Neuronal stem cell (in vitro differentiated cells): ENCODE measurements around the gene MYO1C.

Experiments used
- DNase-seq: peaks from one replicate; pipeline ENCODE4 v3.0.0-alpha.2; 2013; ENCODE audit warnings: low spot score
- H2AFZ ChIP-seq: one replicate; pipeline ENCODE4 v1.6.1; 2013; ENCODE audit warnings: mild to moderate bottlenecking, low read length, inconsistent platforms
- H2AK5ac ChIP-seq: 2 replicates; pipeline ENCODE4 v1.6.1; 2013; ENCODE audit warnings: low read depth, mild to moderate bottlenecking, inconsistent platforms, low read length, moderate library complexity, mixed read lengths
- H2BK120ac ChIP-seq: 2 replicates; pipeline ENCODE4 v1.6.1; 2013; ENCODE audit warnings: low read depth, mild to moderate bottlenecking, inconsistent platforms, low read length, moderate library complexity, mixed read lengths
- H2BK12ac ChIP-seq: one replicate; pipeline ENCODE4 v1.6.1; 2013; ENCODE audit warnings: low read length, inconsistent platforms
- H2BK15ac ChIP-seq: 2 replicates; pipeline ENCODE4 v1.6.1; 2013; ENCODE audit warnings: mild to moderate bottlenecking, low read length, inconsistent platforms, mixed read lengths
- H2BK5ac ChIP-seq: one replicate; pipeline ENCODE4 v1.6.1; 2013; ENCODE audit warnings: inconsistent platforms, mild to moderate bottlenecking, low read length, moderate library complexity
- H3K14ac ChIP-seq: one replicate; pipeline ENCODE4 v1.6.1; 2013; ENCODE audit warnings: low read length, inconsistent platforms
- H3K18ac ChIP-seq: 2 replicates; pipeline ENCODE4 v1.6.1; 2013; ENCODE audit warnings: low read length, inconsistent platforms
- H3K23ac ChIP-seq: 2 replicates; pipeline ENCODE4 v1.6.1; 2013; ENCODE audit warnings: low read depth, mild to moderate bottlenecking, mixed read lengths, low read length, inconsistent platforms; ENCODE audit not compliant: poor library complexity
- H3K27ac ChIP-seq: replicated peaks from 3 replicates; pipeline ENCODE4 v1.5.1; 2013; ENCODE audit warnings: low read length, inconsistent platforms
- H3K27me3 ChIP-seq, 3 experiments: 2 replicates each; pipeline ENCODE4 v1.6.1; 2013; ENCODE audit warnings: low read length in 3 of 3, mild to moderate bottlenecking in 2 of 3, inconsistent platforms in 1 of 3, low read depth in 1 of 3, mixed read lengths in 1 of 3, moderate library complexity in 1 of 3; ENCODE audit not compliant: control insufficient read depth in 3 of 3, insufficient read depth in 3 of 3
- H3K36me3 ChIP-seq, 2 donors: replicated peaks in 1 of 2; 2 replicates each; pipeline ENCODE4 v1.6.1; 2013; ENCODE audit warnings: low read length in 2 of 2; ENCODE audit not compliant: control insufficient read depth in 2 of 2, insufficient read depth in 2 of 2
- H3K4ac ChIP-seq: 2 replicates; pipeline ENCODE4 v1.6.1; 2013; ENCODE audit warnings: inconsistent platforms, mild to moderate bottlenecking, low read length, moderate library complexity
- H3K4me1 ChIP-seq, 2 donors: 1 replicate in 1 of 2; 2 replicates in 1 of 2; pipeline ENCODE4 v1.6.1; 2013; ENCODE audit warnings: low read length in 2 of 2, low read depth in 1 of 2; ENCODE audit not compliant: control insufficient read depth in 2 of 2, insufficient read depth in 1 of 2
- H3K4me2 ChIP-seq: one replicate; pipeline ENCODE4 v1.6.1; 2013; ENCODE audit warnings: mild to moderate bottlenecking, low read length, inconsistent platforms; ENCODE audit not compliant: insufficient read depth, poor library complexity, severe bottlenecking
- H3K4me3 ChIP-seq, 2 donors: 2 replicates each; pipeline ENCODE4 v1.5.1; 2013; ENCODE audit warnings: low read length in 2 of 2, mild to moderate bottlenecking in 2 of 2, inconsistent platforms in 1 of 2, moderate library complexity in 1 of 2
- H3K79me1 ChIP-seq: one replicate; pipeline ENCODE4 v1.6.1; 2013; ENCODE audit warnings: low read depth, mild to moderate bottlenecking, inconsistent platforms, low read length, moderate library complexity
- H3K9ac ChIP-seq: one replicate; pipeline ENCODE4 v1.6.1; 2013; ENCODE audit warnings: mild to moderate bottlenecking, low read depth, low read length, inconsistent platforms; ENCODE audit not compliant: poor library complexity
- H3K9me3 ChIP-seq, 2 donors: replicated peaks in 1 of 2; 2 replicates each; pipeline versions ENCODE3 to v1.6.1; 2013; ENCODE audit warnings: low read length in 2 of 2, mild to moderate bottlenecking in 2 of 2, inconsistent platforms in 1 of 2, low read depth in 1 of 2, mixed read lengths in 1 of 2, moderate library complexity in 1 of 2; ENCODE audit not compliant: control insufficient read depth in 2 of 2, insufficient read depth in 1 of 2
- H4K8ac ChIP-seq: one replicate; pipeline ENCODE4 v1.6.1; 2013; ENCODE audit warnings: low read depth, mild to moderate bottlenecking, inconsistent platforms, low read length, moderate library complexity
- H4K91ac ChIP-seq: one replicate; pipeline ENCODE4 v1.6.1; 2013; ENCODE audit warnings: low read length, low read depth, mild to moderate bottlenecking, inconsistent platforms; ENCODE audit not compliant: poor library complexity
- WGBS, 2 donors: extraction: QIAGEN DNeasy Blood & Tissue Kit; methylation state at CpG; one replicate each; pipeline ENCODE4 v1.1.7; 2013; ENCODE audit warnings: missing lambda C conversion rate in 2 of 2, mixed read lengths in 1 of 2; ENCODE audit not compliant: insufficient read length in 2 of 2, insufficient replicate concordance in 1 of 2; ENCODE audit errors: extremely low coverage in 2 of 2; 5-methylcytosine and 5-hydroxymethylcytosine counted together

MYO1C gene

DNA sequence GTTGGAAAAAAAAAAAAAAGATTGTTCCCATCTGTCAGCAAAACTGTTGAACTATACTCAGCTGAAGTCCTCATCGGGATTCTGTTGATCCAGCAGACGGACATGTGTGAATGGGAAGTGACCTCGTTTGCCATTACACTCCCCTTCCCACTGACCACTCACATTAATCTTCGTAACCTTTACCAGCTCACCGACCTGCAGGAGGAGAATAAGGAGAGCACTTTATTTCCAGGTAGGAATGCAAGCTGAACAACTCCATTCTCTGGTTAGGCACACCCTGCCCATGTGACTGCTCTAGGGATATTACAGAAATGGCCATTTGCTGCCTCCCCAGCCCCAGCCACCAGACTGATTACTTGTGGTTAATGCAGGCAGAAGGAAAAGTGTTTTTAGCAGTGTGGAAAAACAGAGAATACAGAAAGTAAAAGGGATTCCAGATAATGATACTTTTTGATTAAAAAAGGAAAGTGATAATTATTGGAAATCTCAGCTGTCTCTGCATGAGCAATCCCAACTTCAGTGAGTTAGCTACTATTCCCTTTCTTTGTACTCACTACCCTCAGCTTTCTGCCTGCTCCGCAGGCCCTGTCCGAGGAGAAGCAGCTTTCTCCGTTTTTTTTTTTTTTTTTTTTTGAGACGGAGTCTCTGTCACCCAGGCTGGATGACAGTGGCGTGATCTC lies 68.9 kb downstream of the MYO1C start:
- Histone ChIP-seq H3K79me1 (peaks cover 5% of the 10 kb centered on the region), H2BK5ac (no peak overlapping the region), H3K4me3 (no peak overlapping the region), H4K91ac (no peak overlapping the region), H3K14ac (no peak overlapping the region), H3K4me2 (no peak overlapping the region), H3K18ac (no peak overlapping the region), H3K27me3 (no peaks in the 10 kb centered on the region), H3K9me3 (peaks cover 0 to 2% of the 10 kb centered on the region in 2 donors), H2AFZ (no peak overlapping the region), H2BK15ac (no peak overlapping the region), H3K4me1 (peaks cover 0 to 3% of the 10 kb centered on the region in 2 donors), H3K4ac (no peak overlapping the region), H2AK5ac (no peak overlapping the region), H4K8ac (no peak overlapping the region), H3K9ac (no peak overlapping the region), H3K27ac (no peak overlapping the region), H2BK120ac (no peak overlapping the region), H3K36me3 (peaks cover 25 to 77% of the 10 kb centered on the region in 2 donors), H3K23ac (no peak overlapping the region), H2BK12ac (no peak overlapping the region)
- no peak for DNase-seq
- WGBS, 2 donors, result no CpG with 5 or more reads among the region's 10 CpGs

DNA sequence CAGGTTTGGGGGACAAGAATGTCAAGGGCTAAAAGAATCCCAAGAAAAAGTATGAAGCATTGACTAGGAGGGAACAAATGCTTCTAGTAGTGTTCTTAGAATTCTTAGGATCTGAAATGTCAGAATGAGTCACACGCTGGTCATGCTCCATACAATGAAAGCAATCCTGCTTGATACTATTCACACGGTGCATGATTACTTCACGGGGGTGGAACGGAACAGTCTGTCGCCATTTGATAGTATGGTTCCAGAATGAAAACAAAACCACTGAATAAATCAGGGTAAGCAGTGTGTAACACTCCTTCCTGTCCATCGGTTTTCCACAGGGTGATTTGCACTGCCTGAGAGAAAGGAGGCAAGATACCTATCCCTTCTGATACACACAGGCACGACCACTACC lies 69.6 kb downstream of the MYO1C start:
- Histone ChIP-seq H3K27me3 (no peaks in the 10 kb centered on the region), H3K36me3 (peaks cover 25 to 76% of the 10 kb centered on the region in 2 donors), H2AK5ac (no peak overlapping the region), H3K9me3 (peaks cover 0 to 2% of the 10 kb centered on the region in 2 donors), H2AFZ (no peak overlapping the region), H2BK15ac (no peak overlapping the region), H3K4ac (no peak overlapping the region), H3K23ac (no peak overlapping the region), H2BK5ac (no peak overlapping the region), H3K14ac (no peak overlapping the region), H2BK12ac (no peak overlapping the region), H3K79me1 (peaks cover 5% of the 10 kb centered on the region), H4K91ac (no peak overlapping the region), H3K4me2 (no peak overlapping the region), H3K4me1 (peaks cover 0 to 3% of the 10 kb centered on the region in 2 donors), H4K8ac (no peak overlapping the region), H3K9ac (no peak overlapping the region), H3K4me3 (no peak overlapping the region), H3K27ac (no peak overlapping the region), H3K18ac (no peak overlapping the region), H2BK120ac (no peak overlapping the region)
- DNase-seq, result no peak
- WGBS, 2 donors, result no CpG with 5 or more reads among the region's 7 CpGs

GRCh38 chr17:1421470-1421869 lies 71.0 kb downstream of the MYO1C start:
- Histone ChIP-seq H2AK5ac (no peak overlapping the region), H2BK12ac (no peak overlapping the region), H3K4me3 (peak overlapping the region in 1 of 2 donors; percentile 8), H3K9me3 (peaks cover 0 to 2% of the 10 kb centered on the region in 2 donors), H3K9ac (no peak overlapping the region), H4K8ac (no peak overlapping the region), H3K4me1 (peaks cover 0 to 3% of the 10 kb centered on the region in 2 donors), H2BK120ac (no peak overlapping the region), H3K27me3 (no peaks in the 10 kb centered on the region), H3K4me2 (no peak overlapping the region), H2BK15ac (no peak overlapping the region), H3K27ac (no peak overlapping the region), H3K18ac (no peak overlapping the region), H4K91ac (no peak overlapping the region), H3K79me1 (peaks cover 5% of the 10 kb centered on the region), H3K23ac (no peak overlapping the region), H2BK5ac (no peak overlapping the region), H3K4ac (no peak overlapping the region), H3K36me3 (peaks cover 25 to 73% of the 10 kb centered on the region in 2 donors), H2AFZ (no peak overlapping the region), H3K14ac (no peak overlapping the region)
- WGBS, 2 donors, result no CpG with 5 or more reads among the region's 11 CpGs
- no peak for DNase-seq

DNA sequence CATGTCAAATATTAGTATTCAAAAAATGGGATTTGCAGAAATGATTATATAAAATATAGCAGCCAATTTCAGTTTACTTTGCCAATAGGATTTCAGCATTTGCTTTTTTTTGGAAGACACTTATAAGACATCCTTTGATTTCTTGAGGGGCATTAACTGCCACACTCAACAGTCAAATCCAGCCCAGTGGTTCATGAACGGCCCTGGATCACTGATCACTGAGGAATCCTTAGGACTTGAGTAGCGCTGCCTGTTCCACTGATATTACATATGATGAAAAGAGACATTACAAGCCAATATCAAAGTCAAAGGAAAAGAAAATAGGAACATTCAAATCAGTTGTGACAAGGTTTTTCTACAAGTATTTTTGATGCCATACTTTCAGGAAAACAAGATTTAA lies 71.5 kb downstream of the MYO1C start:
- no peak overlapping the region for H4K8ac ChIP-seq
- H4K91ac ChIP-seq, result no peak overlapping the region
- H3K9me3 ChIP-seq, result no peaks in the 10 kb centered on the region
- DNase-seq, result no peak
- H3K27ac ChIP-seq, result no peak overlapping the region
- no peak overlapping the region for H3K4me3 ChIP-seq
- H3K4me1 ChIP-seq, result peaks cover 0 to 3% of the 10 kb centered on the region in 2 donors
- no peak overlapping the region for H2BK120ac ChIP-seq
- H3K23ac ChIP-seq, result no peak overlapping the region
- H2AK5ac ChIP-seq, result no peak overlapping the region
- peaks cover 4% of the 10 kb centered on the region for H3K79me1 ChIP-seq
- H3K14ac ChIP-seq, result no peak overlapping the region
- H3K36me3 ChIP-seq, result peaks cover 22 to 69% of the 10 kb centered on the region in 2 donors
- no CpG with 5 or more reads among the region's 2 CpGs for WGBS, 2 donors
- no peak overlapping the region for H2BK5ac ChIP-seq
- H3K9ac ChIP-seq, result no peak overlapping the region
- no peak overlapping the region for H2AFZ ChIP-seq
- H2BK12ac ChIP-seq, result no peak overlapping the region
- no peak overlapping the region for H3K18ac ChIP-seq
- H3K4ac ChIP-seq, result no peak overlapping the region
- H2BK15ac ChIP-seq, result no peak overlapping the region
- H3K27me3 ChIP-seq, result no peaks in the 10 kb centered on the region
- no peak overlapping the region for H3K4me2 ChIP-seq
